Calu3 (cell line): ENCODE data around the gene AP2A1. TPM values are rescaled to one million over a fixed set of nuclear protein-coding genes. Genes with fewer than 3 reads are reported as not detected.

Experiments used
- BruUV-seq: library from RNA; stranded (reverse); fragments of 400-500 nt; replicated peaks from 2 replicates; lab custom pipeline; 2021; lab: Mats Ljungman, UMichigan
- CTCF ChIA-PET: fragments of 300-600 bp; sonication (Branson Sonifier 250); formaldehyde crosslinking; loops from one replicate; lab custom pipeline; 2022; ENCODE audit warnings: antibody characterized with exemption; lab: Charles Lee
- DNase-seq: peaks from one replicate; pipeline ENCODE4 v3.0.0; 2022
- H3K27ac Mint-ChIP-seq: one replicate; pipeline ENCODE4 v1.8.0; 2022; ENCODE audit warnings: mixed read lengths; ENCODE audit not compliant: unreplicated experiment
- H3K27me3 Mint-ChIP-seq: one replicate; pipeline ENCODE4 v1.8.0; 2022; ENCODE audit warnings: mixed read lengths; ENCODE audit not compliant: unreplicated experiment
- H3K36me3 Mint-ChIP-seq: one replicate; pipeline ENCODE4 v1.8.0; 2022; ENCODE audit warnings: mild to moderate bottlenecking, moderate library complexity, mixed read lengths; ENCODE audit not compliant: insufficient read depth, unreplicated experiment
- H3K4me1 Mint-ChIP-seq: one replicate; pipeline ENCODE4 v1.8.0; 2022; ENCODE audit warnings: mild to moderate bottlenecking, low read depth, mixed read lengths; ENCODE audit not compliant: unreplicated experiment
- H3K4me3 Mint-ChIP-seq: one replicate; pipeline ENCODE4 v1.8.0; 2022; ENCODE audit warnings: mild to moderate bottlenecking, low read depth, moderate library complexity, mixed read lengths; ENCODE audit not compliant: unreplicated experiment
- H3K9me3 Mint-ChIP-seq: one replicate; pipeline ENCODE4 v1.8.0; 2022; ENCODE audit warnings: low read depth, mixed read lengths; ENCODE audit not compliant: unreplicated experiment
- intact Hi-C: fragments of 100-400 bp; cut with micrococcal nuclease; formaldehyde crosslinking; loops from one replicate; pipeline ENCODE4 v1.10.0; 2022; ENCODE audit not compliant: unreplicated experiment
- total RNA-seq: library from RNA; stranded (reverse); gene quantifications from 2 replicates; pipeline ENCODE4 v1.2.3, GENCODE V29; 2022
- TF ChIP-seq, protein P1 (sequence below): fragments of 200-600 bp; IDR thresholded peaks from one replicate; pipeline ENCODE4 v1.8.0; 2022; ENCODE audit warnings: antibody characterized with exemption; ENCODE audit not compliant: unreplicated experiment

The AP2A1 gene
- total RNA-seq, 1 experiment from 2014 or later, result 89.0 TPM

DNA sequence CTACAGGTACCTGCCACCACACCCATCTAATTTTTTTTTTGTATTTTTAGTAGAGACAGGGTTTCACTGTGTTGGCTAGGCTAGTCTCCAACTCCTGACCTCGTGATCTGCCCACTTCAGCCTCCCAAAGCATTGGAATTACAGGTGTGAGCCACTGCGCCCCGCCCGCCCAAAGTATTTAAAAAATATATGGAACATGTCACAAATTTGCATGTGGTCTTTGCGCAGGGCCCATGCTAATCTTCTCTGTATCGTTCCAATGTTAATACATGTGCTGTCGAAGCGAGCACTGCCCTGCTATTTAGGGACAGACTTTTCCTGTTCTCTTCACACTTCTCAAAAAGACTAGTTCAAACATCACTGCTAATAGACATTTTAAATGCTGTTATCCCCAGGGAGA, 2.5 kb upstream of the AP2A1 start:
- no peaks in the 10 kb centered on the region for H3K9me3 Mint-ChIP-seq
- H3K36me3 Mint-ChIP-seq, result peaks cover 22% of the 10 kb centered on the region
- DNase-seq, result no peak
- intact Hi-C loops, result no loop called here
- H3K4me1 Mint-ChIP-seq, result peaks cover 21% of the 10 kb centered on the region
- TF ChIP-seq, protein P1, sequence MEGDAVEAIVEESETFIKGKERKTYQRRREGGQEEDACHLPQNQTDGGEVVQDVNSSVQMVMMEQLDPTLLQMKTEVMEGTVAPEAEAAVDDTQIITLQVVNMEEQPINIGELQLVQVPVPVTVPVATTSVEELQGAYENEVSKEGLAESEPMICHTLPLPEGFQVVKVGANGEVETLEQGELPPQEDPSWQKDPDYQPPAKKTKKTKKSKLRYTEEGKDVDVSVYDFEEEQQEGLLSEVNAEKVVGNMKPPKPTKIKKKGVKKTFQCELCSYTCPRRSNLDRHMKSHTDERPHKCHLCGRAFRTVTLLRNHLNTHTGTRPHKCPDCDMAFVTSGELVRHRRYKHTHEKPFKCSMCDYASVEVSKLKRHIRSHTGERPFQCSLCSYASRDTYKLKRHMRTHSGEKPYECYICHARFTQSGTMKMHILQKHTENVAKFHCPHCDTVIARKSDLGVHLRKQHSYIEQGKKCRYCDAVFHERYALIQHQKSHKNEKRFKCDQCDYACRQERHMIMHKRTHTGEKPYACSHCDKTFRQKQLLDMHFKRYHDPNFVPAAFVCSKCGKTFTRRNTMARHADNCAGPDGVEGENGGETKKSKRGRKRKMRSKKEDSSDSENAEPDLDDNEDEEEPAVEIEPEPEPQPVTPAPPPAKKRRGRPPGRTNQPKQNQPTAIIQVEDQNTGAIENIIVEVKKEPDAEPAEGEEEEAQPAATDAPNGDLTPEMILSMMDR, result no peak
- no peak overlapping the region for H3K27ac Mint-ChIP-seq
- H3K27me3 Mint-ChIP-seq, result no peaks in the 10 kb centered on the region
- BruUV-seq, result no TSS peak
- CTCF ChIA-PET, result interaction anchor here (0.7 kb wide), 1 partner anchor 51 kb away, joined by 3 read pairs; no protein-coding TSS in a partner anchor
- H3K4me3 Mint-ChIP-seq, result no peak overlapping the region

- intact Hi-C loops, result no loop called here
- peak overlapping the region; percentile 90 for H3K27ac Mint-ChIP-seq
- H3K27me3 Mint-ChIP-seq, result no peaks in the 10 kb centered on the region
- BruUV-seq, result TSS peak; percentile 97
- no peaks in the 10 kb centered on the region for H3K9me3 Mint-ChIP-seq
- TF ChIP-seq, protein P1, result no peak
- H3K4me1 Mint-ChIP-seq, result peaks cover 24% of the 10 kb centered on the region
- CTCF ChIA-PET, result interaction anchor here (0.5 to 1.1 kb wide), 7 partner anchors 8 to 155 kb away, joined by 3 to 6 read pairs (median 4); partner anchors contain the start of gene RRAS
- H3K4me3 Mint-ChIP-seq, result peak overlapping the region; percentile 79
- peaks cover 27% of the 10 kb centered on the region for H3K36me3 Mint-ChIP-seq
- DNase-seq, result peak; percentile 99
These were observed 533 bp upstream of the AP2A1 start for GRCh38 chr19:49766007-49766929.

DNA sequence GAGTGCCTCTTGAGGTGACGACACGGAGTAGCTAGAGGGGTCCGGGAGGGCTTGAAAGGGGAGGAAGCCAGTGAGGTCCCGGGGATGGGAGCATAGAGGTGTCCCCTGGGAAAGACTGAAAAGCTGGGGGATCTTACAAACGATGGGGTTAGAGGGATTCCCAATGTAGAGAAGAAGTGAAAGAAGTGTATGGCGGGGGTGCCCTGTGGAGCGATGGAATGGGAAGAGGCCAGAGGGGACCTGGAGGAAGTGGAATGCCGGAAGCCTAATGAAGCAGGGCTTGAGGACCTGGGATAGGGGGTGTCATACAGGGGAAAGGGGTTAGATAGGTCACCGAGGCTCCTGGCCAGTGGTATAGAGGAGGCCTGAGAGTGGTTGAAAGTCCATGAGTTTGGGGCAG, 580 bp downstream of the AP2A1 start:
- CTCF ChIA-PET, result interaction anchor here (0.6 to 1.1 kb wide), 4 partner anchors 10 to 127 kb away, joined by 3 to 6 read pairs (median 4); partner anchors contain the start of gene RRAS
- intact Hi-C loops, result no loop called here
- no peak for DNase-seq
- no peaks in the 10 kb centered on the region for H3K27me3 Mint-ChIP-seq
- TF ChIP-seq, protein P1, result no peak
- peak overlapping the region; percentile 79 for H3K4me3 Mint-ChIP-seq
- peak overlapping the region; percentile 29 for H3K27ac Mint-ChIP-seq
- BruUV-seq, result no TSS peak
- H3K36me3 Mint-ChIP-seq, result peaks cover 27% of the 10 kb centered on the region
- H3K4me1 Mint-ChIP-seq, result peaks cover 24% of the 10 kb centered on the region
- no peaks in the 10 kb centered on the region for H3K9me3 Mint-ChIP-seq

DNA sequence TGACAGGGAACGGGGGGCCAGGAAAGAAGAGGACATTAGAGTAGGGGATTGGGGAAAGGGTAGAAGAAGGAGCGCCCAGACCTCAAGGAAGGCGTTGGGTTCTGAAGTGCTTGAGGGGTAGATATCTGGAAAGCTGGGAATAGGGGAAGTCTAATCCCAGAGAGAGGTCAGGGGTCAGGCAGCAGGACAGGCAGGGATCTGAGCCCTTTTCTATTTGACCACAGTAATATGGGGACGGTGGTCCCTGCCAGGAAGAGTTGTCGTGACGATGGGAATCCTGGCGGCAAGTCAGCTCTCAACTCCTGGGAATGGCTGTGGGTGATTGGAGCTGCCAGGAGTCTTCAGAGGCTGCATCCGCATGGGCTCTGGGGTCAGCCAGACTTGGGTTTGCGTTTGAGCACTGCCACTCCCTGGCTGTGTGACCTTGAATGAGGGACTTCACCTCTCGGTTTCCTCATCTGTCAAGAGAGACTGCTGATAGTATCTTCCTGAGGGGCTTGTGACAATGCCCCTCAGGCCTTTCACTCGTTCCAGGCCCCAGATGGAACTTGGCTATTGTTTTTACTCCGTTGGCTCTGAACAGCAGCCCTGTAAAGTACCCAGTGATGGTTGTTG, 1.3 kb downstream of the AP2A1 start:
- BruUV-seq, result no TSS peak
- intact Hi-C loops, result no loop called here
- no peaks in the 10 kb centered on the region for H3K27me3 Mint-ChIP-seq
- no peak for DNase-seq
- peak overlapping the region; percentile 29 for H3K27ac Mint-ChIP-seq
- TF ChIP-seq, protein P1, result no peak
- no peaks in the 10 kb centered on the region for H3K9me3 Mint-ChIP-seq
- peaks cover 27% of the 10 kb centered on the region for H3K36me3 Mint-ChIP-seq
- H3K4me1 Mint-ChIP-seq, result peaks cover 24% of the 10 kb centered on the region
- CTCF ChIA-PET, result no interaction called here
- H3K4me3 Mint-ChIP-seq, result peak overlapping the region; percentile 79
